ENCODE measurements around the gene DUSP16.

The DUSP16 gene

DNA sequence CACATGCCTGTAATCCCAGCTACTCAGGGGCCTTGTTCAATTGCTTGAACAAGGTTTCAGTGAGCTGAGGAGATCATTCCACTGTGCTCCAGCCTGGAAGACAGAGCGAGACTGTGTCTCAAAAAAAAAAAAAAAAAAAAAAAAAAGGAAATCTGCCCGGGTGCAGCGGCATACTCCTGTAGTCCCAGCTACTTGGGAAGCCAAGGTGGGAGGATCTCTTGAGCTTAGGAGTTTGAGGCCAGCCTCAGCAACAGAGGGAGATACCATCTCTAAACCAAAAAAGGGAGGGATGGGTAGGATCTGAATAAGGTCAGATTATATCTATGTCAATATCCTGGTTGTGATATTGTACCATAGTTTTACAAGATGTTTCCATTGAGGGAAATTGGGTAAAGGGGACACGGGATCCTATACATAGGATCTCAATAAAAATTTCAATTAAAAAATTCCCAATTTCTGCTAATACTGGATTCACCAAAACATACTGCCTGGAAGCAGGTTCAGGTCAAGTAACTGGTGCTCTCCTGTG is 129.4 kb downstream of the DUSP16 start:
- H3K27ac ChIP-seq (ENCODE audit: low read length) = no peak overlapping the region

DNA sequence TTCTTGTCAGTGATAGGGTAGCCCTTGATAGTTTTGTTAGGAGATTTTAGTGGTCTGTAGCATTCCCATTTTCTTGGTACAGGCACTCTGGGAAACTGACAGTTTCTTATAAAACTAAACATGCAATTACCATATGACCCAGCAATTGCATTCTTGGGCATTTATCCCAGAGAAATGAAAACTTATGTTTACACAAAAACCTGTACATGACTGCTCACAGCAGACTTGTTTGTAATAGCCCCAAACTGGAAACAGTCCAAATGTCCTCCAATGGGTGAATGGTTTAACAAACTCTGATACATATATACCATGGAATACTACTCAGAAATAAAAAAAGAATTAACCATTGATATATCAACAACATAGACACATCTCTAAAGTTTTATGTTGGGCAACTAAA is 130.3 kb downstream of the DUSP16 start:
- Histone ChIP-seq H3K9me3 (ENCODE audit: insufficient read depth, low read length, severe bottlenecking) (no peaks in the 10 kb centered on the region), H3K27ac (ENCODE audit: low read length) (no peak overlapping the region), H3K4me1 (ENCODE audit: insufficient read depth, low read length) (no peaks in the 10 kb centered on the region), H3K36me3 (ENCODE audit: insufficient read depth, low read length) (peaks cover 4% of the 10 kb centered on the region; the same call in 1 of the 2 replicates), H3K79me2 (ENCODE audit: insufficient read depth, low read length) (no peaks in the 10 kb centered on the region), H3K9ac (ENCODE audit: low read depth, low read length) (no peak overlapping the region), H3K4me2 (ENCODE audit: insufficient read depth, low read length) (no peak overlapping the region), H4K20me1 (ENCODE audit: insufficient read depth, low read length) (no peaks in the 10 kb centered on the region), H3K4me3 (ENCODE audit: low read depth in 1 of 2, low read length in 2 of 2) (no peak overlapping the region), H3K27me3 (ENCODE audit: insufficient read depth, low read length, poor library complexity) (no peaks in the 10 kb centered on the region), H2AFZ (ENCODE audit: low read depth, low read length) (no peak overlapping the region)
- no peak for TF ChIP-seq EZH2 (IDR thresholded peaks at IDR 0.05; ENCODE audit: borderline replicate concordance, low read depth, low read length, severe bottlenecking)
- TF ChIP-seq, protein P1, sequence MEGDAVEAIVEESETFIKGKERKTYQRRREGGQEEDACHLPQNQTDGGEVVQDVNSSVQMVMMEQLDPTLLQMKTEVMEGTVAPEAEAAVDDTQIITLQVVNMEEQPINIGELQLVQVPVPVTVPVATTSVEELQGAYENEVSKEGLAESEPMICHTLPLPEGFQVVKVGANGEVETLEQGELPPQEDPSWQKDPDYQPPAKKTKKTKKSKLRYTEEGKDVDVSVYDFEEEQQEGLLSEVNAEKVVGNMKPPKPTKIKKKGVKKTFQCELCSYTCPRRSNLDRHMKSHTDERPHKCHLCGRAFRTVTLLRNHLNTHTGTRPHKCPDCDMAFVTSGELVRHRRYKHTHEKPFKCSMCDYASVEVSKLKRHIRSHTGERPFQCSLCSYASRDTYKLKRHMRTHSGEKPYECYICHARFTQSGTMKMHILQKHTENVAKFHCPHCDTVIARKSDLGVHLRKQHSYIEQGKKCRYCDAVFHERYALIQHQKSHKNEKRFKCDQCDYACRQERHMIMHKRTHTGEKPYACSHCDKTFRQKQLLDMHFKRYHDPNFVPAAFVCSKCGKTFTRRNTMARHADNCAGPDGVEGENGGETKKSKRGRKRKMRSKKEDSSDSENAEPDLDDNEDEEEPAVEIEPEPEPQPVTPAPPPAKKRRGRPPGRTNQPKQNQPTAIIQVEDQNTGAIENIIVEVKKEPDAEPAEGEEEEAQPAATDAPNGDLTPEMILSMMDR (IDR thresholded peaks at IDR 0.05; ENCODE audit: borderline replicate concordance, extremely low read depth, low read length, poor library complexity, severe bottlenecking) = no peak
- no peak for ATAC-seq (ENCODE audit: insufficient read depth, low read depth)
- DNase-seq = no peak

More for the DNA sequence above, 129.4 kb downstream of the DUSP16 start:
- Histone ChIP-seq H3K4me2 (ENCODE audit: insufficient read depth, low read length) (no peak overlapping the region), H2AFZ (ENCODE audit: low read depth, low read length) (no peak overlapping the region), H3K27me3 (ENCODE audit: insufficient read depth, low read length, poor library complexity) (no peaks in the 10 kb centered on the region), H3K4me3 (ENCODE audit: low read depth in 1 of 2, low read length in 2 of 2) (no peak overlapping the region), H4K20me1 (ENCODE audit: insufficient read depth, low read length) (no peaks in the 10 kb centered on the region), H3K36me3 (ENCODE audit: insufficient read depth, low read length) (peaks cover 4% of the 10 kb centered on the region; the same call in 1 of the 2 replicates), H3K79me2 (ENCODE audit: insufficient read depth, low read length) (no peaks in the 10 kb centered on the region), H3K4me1 (ENCODE audit: insufficient read depth, low read length) (no peaks in the 10 kb centered on the region), H3K9me3 (ENCODE audit: insufficient read depth, low read length, severe bottlenecking) (no peaks in the 10 kb centered on the region), H3K9ac (ENCODE audit: low read depth, low read length) (no peak overlapping the region)
- no peak for TF ChIP-seq EZH2 (IDR thresholded peaks at IDR 0.05; ENCODE audit: borderline replicate concordance, low read depth, low read length, severe bottlenecking)
- TF ChIP-seq, protein P1 (IDR thresholded peaks at IDR 0.05; ENCODE audit: borderline replicate concordance, extremely low read depth, low read length, poor library complexity, severe bottlenecking) = no peak
- ATAC-seq (ENCODE audit: insufficient read depth, low read depth) (no peak), DNase-seq (no peak)

DNA sequence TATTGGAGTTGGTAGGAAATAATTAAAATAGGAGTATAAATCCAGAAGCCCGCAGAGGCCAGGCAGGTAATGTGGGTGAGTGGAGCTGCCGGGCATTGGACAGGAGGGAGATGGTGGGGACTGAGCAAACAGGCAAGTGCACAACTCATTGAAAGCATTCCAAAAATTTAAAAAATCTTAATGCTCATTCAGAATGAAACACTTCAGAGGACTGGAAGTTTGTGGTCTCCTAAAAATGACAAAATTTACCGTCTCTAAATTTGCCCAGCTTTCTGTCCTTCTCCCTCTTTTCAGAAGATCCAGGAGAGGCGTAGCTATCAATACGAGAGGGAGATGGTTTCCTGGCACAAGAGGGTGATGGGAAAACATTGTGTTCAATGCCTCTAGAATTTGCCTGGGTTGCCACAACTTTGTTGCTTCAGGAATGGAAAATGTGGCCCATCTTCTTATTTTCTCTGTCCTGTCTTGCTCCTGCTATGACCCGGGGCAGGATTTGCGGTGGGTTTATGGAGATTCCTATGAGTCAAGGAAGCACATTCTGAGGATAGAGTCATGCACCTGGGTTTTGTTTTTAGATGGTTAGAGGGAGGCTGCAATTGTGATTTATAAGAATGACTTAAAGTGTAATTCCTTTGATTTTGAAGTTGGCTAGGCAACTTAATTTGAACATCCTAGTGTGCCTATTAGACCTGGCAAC is 133.6 kb downstream of the DUSP16 start:
- ATAC-seq (ENCODE audit: insufficient read depth, low read depth) (no peak), DNase-seq (no peak)
- no peaks in the 10 kb centered on the region for H4K20me1 ChIP-seq (ENCODE audit: insufficient read depth, low read length)
- H3K9ac ChIP-seq (ENCODE audit: low read depth, low read length) = no peak overlapping the region
- no peak overlapping the region for H3K27ac ChIP-seq (ENCODE audit: low read length)
- no peaks in the 10 kb centered on the region for H3K79me2 ChIP-seq (ENCODE audit: insufficient read depth, low read length)
- H3K27me3 ChIP-seq (ENCODE audit: insufficient read depth, low read length, poor library complexity) = no peaks in the 10 kb centered on the region
- H3K9me3 ChIP-seq (ENCODE audit: insufficient read depth, low read length, severe bottlenecking) = peaks cover 3% of the 10 kb centered on the region
- no peak overlapping the region for H3K4me2 ChIP-seq (ENCODE audit: insufficient read depth, low read length)
- no peaks in the 10 kb centered on the region for H3K36me3 ChIP-seq (ENCODE audit: insufficient read depth, low read length)
- no peaks in the 10 kb centered on the region for H3K4me1 ChIP-seq (ENCODE audit: insufficient read depth, low read length)
- no peak overlapping the region for H2AFZ ChIP-seq (ENCODE audit: low read depth, low read length)
- TF ChIP-seq EZH2 (IDR thresholded peaks at IDR 0.05; ENCODE audit: borderline replicate concordance, low read depth, low read length, severe bottlenecking) = no peak
- TF ChIP-seq, protein P1 (IDR thresholded peaks at IDR 0.05; ENCODE audit: borderline replicate concordance, extremely low read depth, low read length, poor library complexity, severe bottlenecking) = no peak
- no peak overlapping the region for H3K4me3 ChIP-seq (ENCODE audit: low read depth in 1 of 2, low read length in 2 of 2)
